HL-60 (cell line): ENCODE results near the gene ISG20L2.

Experiments used
- DNase-seq, 2 experiments: peaks; one replicate each; pipeline ENCODE4 v3.0.0-alpha.2; 2010 to 2020; ENCODE audit warnings: low read depth in 1 of 2, low spot score in 1 of 2
- H3K27ac ChIP-seq: fragments of 250-450 bp; sonication (Bioruptor Pico); replicated peaks from 2 replicates; pipeline ENCODE4 v1.5.1; 2020; ENCODE audit warnings: mild to moderate bottlenecking, moderate library complexity
- H3K27me3 ChIP-seq: fragments of 250-450 bp; sonication (Bioruptor Pico); 2 replicates; pipeline ENCODE4 v1.5.1; 2021; ENCODE audit warnings: mild to moderate bottlenecking, moderate library complexity; ENCODE audit not compliant: insufficient read depth, poor library complexity, severe bottlenecking
- H3K4me3 ChIP-seq: replicated peaks from 2 replicates; pipeline ENCODE4 v1.5.1; 2011; ENCODE audit warnings: mild to moderate bottlenecking, control low read depth, low read length; ENCODE audit not compliant: insufficient read depth
- GABPA ChIP-seq: IDR thresholded peaks from 2 replicates; pipeline ENCODE4 v1.6.1; 2012; ENCODE audit warnings: low read depth
- POLR2AphosphoS5 ChIP-seq: IDR thresholded peaks from 2 replicates; pipeline ENCODE4 v1.6.1; 2012; ENCODE audit warnings: low read depth
- SPI1 ChIP-seq: IDR thresholded peaks from 2 replicates; pipeline ENCODE4 v1.6.1; 2012; ENCODE audit warnings: low read depth, mild to moderate bottlenecking, borderline replicate concordance
- TF ChIP-seq, protein P1 (sequence below): IDR thresholded peaks from one replicate; pipeline ENCODE4 v1.5.1; 2011; ENCODE audit warnings: low read length, control low read depth, inconsistent platforms; ENCODE audit not compliant: insufficient read depth
- TF ChIP-seq, protein P2 (sequence below): IDR thresholded peaks from 2 replicates; pipeline ENCODE4 v1.6.1; 2012; ENCODE audit warnings: low read depth; ENCODE audit not compliant: insufficient replicate concordance

ISG20L2 gene

DNA sequence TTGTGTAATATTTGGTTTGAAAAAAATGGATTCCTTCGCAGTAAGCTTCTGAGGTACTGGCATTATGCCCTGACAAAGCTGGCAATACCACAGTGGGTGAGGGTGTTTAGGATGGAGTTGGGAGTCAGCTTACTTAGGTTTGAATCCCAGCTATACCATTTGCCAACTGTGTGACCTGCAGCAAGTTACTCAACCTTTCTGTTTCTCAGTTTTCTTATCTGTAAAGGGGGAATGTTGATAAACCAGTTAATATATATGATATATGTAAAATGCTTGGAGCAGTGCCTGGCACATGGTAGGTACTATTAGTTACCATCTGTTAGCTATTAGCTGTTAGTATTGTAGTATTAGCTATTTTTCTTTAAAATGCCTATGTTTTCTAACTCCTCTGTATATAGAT lies 27.8 kb upstream of the ISG20L2 start:
- TF ChIP-seq, protein P1, sequence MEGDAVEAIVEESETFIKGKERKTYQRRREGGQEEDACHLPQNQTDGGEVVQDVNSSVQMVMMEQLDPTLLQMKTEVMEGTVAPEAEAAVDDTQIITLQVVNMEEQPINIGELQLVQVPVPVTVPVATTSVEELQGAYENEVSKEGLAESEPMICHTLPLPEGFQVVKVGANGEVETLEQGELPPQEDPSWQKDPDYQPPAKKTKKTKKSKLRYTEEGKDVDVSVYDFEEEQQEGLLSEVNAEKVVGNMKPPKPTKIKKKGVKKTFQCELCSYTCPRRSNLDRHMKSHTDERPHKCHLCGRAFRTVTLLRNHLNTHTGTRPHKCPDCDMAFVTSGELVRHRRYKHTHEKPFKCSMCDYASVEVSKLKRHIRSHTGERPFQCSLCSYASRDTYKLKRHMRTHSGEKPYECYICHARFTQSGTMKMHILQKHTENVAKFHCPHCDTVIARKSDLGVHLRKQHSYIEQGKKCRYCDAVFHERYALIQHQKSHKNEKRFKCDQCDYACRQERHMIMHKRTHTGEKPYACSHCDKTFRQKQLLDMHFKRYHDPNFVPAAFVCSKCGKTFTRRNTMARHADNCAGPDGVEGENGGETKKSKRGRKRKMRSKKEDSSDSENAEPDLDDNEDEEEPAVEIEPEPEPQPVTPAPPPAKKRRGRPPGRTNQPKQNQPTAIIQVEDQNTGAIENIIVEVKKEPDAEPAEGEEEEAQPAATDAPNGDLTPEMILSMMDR: no peak
- TF ChIP-seq GABPA (no peak), POLR2AphosphoS5 (no peak), SPI1 (no peak)
- TF ChIP-seq, protein P2, sequence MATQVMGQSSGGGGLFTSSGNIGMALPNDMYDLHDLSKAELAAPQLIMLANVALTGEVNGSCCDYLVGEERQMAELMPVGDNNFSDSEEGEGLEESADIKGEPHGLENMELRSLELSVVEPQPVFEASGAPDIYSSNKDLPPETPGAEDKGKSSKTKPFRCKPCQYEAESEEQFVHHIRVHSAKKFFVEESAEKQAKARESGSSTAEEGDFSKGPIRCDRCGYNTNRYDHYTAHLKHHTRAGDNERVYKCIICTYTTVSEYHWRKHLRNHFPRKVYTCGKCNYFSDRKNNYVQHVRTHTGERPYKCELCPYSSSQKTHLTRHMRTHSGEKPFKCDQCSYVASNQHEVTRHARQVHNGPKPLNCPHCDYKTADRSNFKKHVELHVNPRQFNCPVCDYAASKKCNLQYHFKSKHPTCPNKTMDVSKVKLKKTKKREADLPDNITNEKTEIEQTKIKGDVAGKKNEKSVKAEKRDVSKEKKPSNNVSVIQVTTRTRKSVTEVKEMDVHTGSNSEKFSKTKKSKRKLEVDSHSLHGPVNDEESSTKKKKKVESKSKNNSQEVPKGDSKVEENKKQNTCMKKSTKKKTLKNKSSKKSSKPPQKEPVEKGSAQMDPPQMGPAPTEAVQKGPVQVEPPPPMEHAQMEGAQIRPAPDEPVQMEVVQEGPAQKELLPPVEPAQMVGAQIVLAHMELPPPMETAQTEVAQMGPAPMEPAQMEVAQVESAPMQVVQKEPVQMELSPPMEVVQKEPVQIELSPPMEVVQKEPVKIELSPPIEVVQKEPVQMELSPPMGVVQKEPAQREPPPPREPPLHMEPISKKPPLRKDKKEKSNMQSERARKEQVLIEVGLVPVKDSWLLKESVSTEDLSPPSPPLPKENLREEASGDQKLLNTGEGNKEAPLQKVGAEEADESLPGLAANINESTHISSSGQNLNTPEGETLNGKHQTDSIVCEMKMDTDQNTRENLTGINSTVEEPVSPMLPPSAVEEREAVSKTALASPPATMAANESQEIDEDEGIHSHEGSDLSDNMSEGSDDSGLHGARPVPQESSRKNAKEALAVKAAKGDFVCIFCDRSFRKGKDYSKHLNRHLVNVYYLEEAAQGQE: no peak
- DNase-seq: no peak
- Histone ChIP-seq H3K27me3 (no peaks in the 10 kb centered on the region), H3K4me3 (no peak overlapping the region), H3K27ac (no peak overlapping the region)

DNA sequence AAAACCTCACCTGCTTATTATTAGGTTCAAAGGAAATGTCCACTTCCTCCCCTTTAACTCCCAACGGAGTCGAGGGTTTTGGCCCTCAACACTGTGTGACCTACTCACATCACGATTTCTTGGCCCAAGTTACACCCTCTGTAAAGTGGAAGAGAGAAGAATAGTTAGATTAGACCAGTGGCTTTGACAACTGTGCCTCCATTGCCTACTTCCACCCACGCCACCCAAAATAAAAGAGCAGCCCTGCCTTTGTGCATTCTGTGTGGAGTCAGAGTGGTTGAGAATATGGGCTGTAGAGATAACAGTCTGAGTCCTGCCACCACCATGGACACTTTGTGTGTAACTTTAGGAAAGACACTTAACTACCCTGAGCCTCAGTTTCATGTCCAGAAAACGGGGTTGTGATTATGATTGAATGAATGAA lies 27.0 kb upstream of the ISG20L2 start:
- Histone ChIP-seq H3K4me3 (no peak overlapping the region), H3K27me3 (no peaks in the 10 kb centered on the region), H3K27ac (no peak overlapping the region)
- no peak for DNase-seq
- TF ChIP-seq, protein P2: no peak
- TF ChIP-seq, protein P1: no peak
- TF ChIP-seq POLR2AphosphoS5 (no peak), GABPA (no peak), SPI1 (no peak)

DNA sequence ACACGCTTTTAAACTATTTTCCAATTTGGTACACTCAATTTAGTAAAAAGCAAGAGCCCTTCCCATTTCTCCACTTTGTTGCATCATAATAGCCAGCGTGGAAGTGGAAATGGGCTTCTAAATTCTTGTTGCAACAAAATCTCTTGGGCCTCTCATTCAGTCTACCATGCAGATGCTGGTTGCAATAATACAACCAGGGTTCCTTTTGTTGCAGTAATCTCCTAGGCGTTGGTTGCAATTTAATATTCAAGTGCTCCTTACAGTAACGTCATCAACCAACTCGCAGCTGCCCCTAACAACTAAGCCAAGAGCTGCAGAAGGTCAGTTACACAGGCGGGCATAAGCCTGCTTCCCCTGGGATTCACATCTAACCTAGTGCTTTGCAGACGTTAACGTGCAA lies 25.7 kb upstream of the ISG20L2 start:
- Histone ChIP-seq H3K27ac (no peak overlapping the region; the same call in 1 of the 2 replicates), H3K27me3 (no peaks in the 10 kb centered on the region), H3K4me3 (no peak overlapping the region)
- DNase-seq: no peak
- TF ChIP-seq, protein P1: no peak
- no peak for TF ChIP-seq GABPA
- no peak for TF ChIP-seq SPI1
- no peak for TF ChIP-seq POLR2AphosphoS5
- TF ChIP-seq, protein P2: no peak
